ENCODE measurements around the gene PCDHGA11. TPM values are rescaled to one million over a fixed set of nuclear protein-coding genes. Genes with fewer than 3 reads are reported as not detected.
"Not testable (repeated sequence)": the region's sequence is repeated elsewhere in the genome, so short reads cannot be mapped to it uniquely, and the experiment has no call there.

PCDHGA11 gene
- total RNA-seq, 1 experiment from 2014 or later: 0.05 TPM

GRCh38 chr5:141398608-141399007 lies 22.2 kb upstream of the PCDHGA11 start:
- no peak for DNase-seq (ENCODE audit: low read depth)

GRCh38 chr5:141399555-141400258 lies 21.1 kb upstream of the PCDHGA11 start:
- DNase-seq (ENCODE audit: low read depth): no peak

GRCh38 chr5:141402553-141403243 lies 18.2 kb upstream of the PCDHGA11 start, which contains the start of gene PCDHGA9:
TSS of gene PCDHGA9 (plus strand) at chr5:141402778. CDS start at chr5:141402953, 175 bp downstream.
- DNase-seq (ENCODE audit: low read depth): no peak

GRCh38 chr5:141403387-141403786 lies 17.5 kb upstream of the PCDHGA11 start:
- DNase-seq (ENCODE audit: low read depth): no peak

GRCh38 chr5:141407790-141408505 lies 12.9 kb upstream of the PCDHGA11 start, which contains the start of gene PCDHGB6:
TSS of gene PCDHGB6 (plus strand) at chr5:141408021. CDS start at chr5:141408203, 182 bp downstream.
- DNase-seq (ENCODE audit: low read depth): not testable (repeated sequence)

GRCh38 chr5:141409598-141410306 lies 11.1 kb upstream of the PCDHGA11 start:
- no peak for DNase-seq (ENCODE audit: low read depth)

GRCh38 chr5:141411575-141411974 lies 9.3 kb upstream of the PCDHGA11 start:
- no peak for DNase-seq (ENCODE audit: low read depth)

GRCh38 chr5:141412854-141413539 lies 7.9 kb upstream of the PCDHGA11 start, which contains the start of gene PCDHGA10:
TSS of gene PCDHGA10 (plus strand) at chr5:141412987. CDS start at chr5:141413176, 189 bp downstream.
- DNase-seq (ENCODE audit: low read depth): peak; percentile 36

GRCh38 chr5:141413540-141414069 lies 7.2 kb upstream of the PCDHGA11 start:
- DNase-seq (ENCODE audit: low read depth): no peak

GRCh38 chr5:141414548-141415274 lies 6.1 kb upstream of the PCDHGA11 start:
- not testable (repeated sequence) for DNase-seq (ENCODE audit: low read depth)

GRCh38 chr5:141415275-141415618 lies 5.6 kb upstream of the PCDHGA11 start:
- not testable (repeated sequence) for DNase-seq (ENCODE audit: low read depth)

GRCh38 chr5:141417494-141418172 lies 3.2 kb upstream of the PCDHGA11 start, which contains the start of gene PCDHGB7:
TSS of gene PCDHGB7 (plus strand) at chr5:141417677. CDS start at chr5:141417860, 183 bp downstream.
- DNase-seq (ENCODE audit: low read depth): peak; percentile 82

GRCh38 chr5:141419074-141419880 lies 1.6 kb upstream of the PCDHGA11 start:
- no peak for DNase-seq (ENCODE audit: low read depth)

GRCh38 chr5:141421489-141421855 lies 621 bp downstream of the PCDHGA11 start:
- DNase-seq (ENCODE audit: low read depth): no peak

- DNase-seq (ENCODE audit: low read depth): no peak
Measured at GRCh38 chr5:141422742-141423291, 2.0 kb downstream of the PCDHGA11 start.

- no peak for DNase-seq (ENCODE audit: low read depth)
Measured at GRCh38 chr5:141427783-141428426, 7.1 kb downstream of the PCDHGA11 start.

GRCh38 chr5:141430332-141431113 lies 9.7 kb downstream of the PCDHGA11 start, which contains the start of gene PCDHGA12:
TSS of gene PCDHGA12 (plus strand) at chr5:141430507. CDS start at chr5:141430760, 253 bp downstream.
- no peak for DNase-seq (ENCODE audit: low read depth)
